Measurements from ENCODE around the gene RHBDL3.

RHBDL3 gene

DNA sequence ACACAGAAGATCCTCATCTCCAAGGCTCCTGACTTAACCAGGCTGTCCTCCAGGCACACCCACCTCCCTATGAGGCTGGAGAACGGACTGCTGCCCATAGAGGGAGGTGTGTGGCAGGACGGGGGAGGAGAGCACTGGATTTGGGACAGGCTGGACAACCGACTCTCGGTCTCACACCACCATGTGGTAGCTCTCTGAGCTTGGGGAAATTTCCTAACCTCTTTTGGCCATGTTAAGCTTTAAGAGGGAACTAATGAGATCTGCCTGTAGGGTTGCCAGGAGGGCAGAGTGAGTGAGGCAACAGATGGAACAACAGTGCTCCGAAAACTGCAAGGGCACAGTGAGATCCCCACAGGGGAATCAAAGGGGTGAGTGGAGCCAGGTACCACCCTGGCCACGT lies 32.7 kb downstream of the RHBDL3 start:
- no CpG with 5 or more reads among the region's 6 CpGs for WGBS (ENCODE audit: extremely low coverage, insufficient coverage, insufficient read length)
- H3K4me2 ChIP-seq (ENCODE audit: low read length): no peak overlapping the region
- H3K4me1 ChIP-seq (ENCODE audit: control insufficient read depth in 1 of 2, insufficient read depth in 2 of 2, low read length in 2 of 2): peaks cover 8% of the 10 kb centered on the region in 2 experiments
- peaks cover 2% of the 10 kb centered on the region for H3K79me2 ChIP-seq (ENCODE audit: control insufficient read depth, insufficient read depth, low read length, poor library complexity)
- H2BK12ac ChIP-seq (ENCODE audit: low read length): no peak overlapping the region
- no peak overlapping the region for H3K14ac ChIP-seq (ENCODE audit: low read length)
- H3K9me3 ChIP-seq (ENCODE audit: insufficient read depth, low read depth, low read length): no peaks in the 10 kb centered on the region
- H3K27me3 ChIP-seq (ENCODE audit: insufficient read depth, low read length): no peaks in the 10 kb centered on the region
- no peak overlapping the region for H2AFZ ChIP-seq (ENCODE audit: insufficient read depth, low read length, poor library complexity)
- no peak overlapping the region for H3K4ac ChIP-seq (ENCODE audit: low read depth, low read length)
- no peak overlapping the region for H2AK5ac ChIP-seq (ENCODE audit: low read length)
- H2BK120ac ChIP-seq (ENCODE audit: insufficient read depth, low read length, poor library complexity): no peak overlapping the region
- no peak overlapping the region for H4K91ac ChIP-seq (ENCODE audit: low read depth, low read length)
- no peak overlapping the region for H3K27ac ChIP-seq (ENCODE audit: low read depth, low read length)
- H4K12ac ChIP-seq (ENCODE audit: low read depth, low read length): no peak overlapping the region
- H3K18ac ChIP-seq (ENCODE audit: low read length): no peak overlapping the region
- H2BK5ac ChIP-seq (ENCODE audit: low read depth, low read length, poor library complexity): no peak overlapping the region
- DNase-seq: peak in 1 of 2 donors; percentile 8
- no peak overlapping the region for H3K23ac ChIP-seq (ENCODE audit: low read length)
- H4K8ac ChIP-seq (ENCODE audit: low read depth, low read length): no peak overlapping the region
- no peaks in the 10 kb centered on the region for H3K36me3 ChIP-seq (ENCODE audit: control insufficient read depth in 1 of 2, insufficient read depth in 2 of 2, low read length in 2 of 2)
- H3K4me3 ChIP-seq (ENCODE audit: low read depth, low read length): no peak overlapping the region
- H3K9ac ChIP-seq (ENCODE audit: low read length): no peak overlapping the region
- no peaks in the 10 kb centered on the region for H3K79me1 ChIP-seq (ENCODE audit: low read length)

DNA sequence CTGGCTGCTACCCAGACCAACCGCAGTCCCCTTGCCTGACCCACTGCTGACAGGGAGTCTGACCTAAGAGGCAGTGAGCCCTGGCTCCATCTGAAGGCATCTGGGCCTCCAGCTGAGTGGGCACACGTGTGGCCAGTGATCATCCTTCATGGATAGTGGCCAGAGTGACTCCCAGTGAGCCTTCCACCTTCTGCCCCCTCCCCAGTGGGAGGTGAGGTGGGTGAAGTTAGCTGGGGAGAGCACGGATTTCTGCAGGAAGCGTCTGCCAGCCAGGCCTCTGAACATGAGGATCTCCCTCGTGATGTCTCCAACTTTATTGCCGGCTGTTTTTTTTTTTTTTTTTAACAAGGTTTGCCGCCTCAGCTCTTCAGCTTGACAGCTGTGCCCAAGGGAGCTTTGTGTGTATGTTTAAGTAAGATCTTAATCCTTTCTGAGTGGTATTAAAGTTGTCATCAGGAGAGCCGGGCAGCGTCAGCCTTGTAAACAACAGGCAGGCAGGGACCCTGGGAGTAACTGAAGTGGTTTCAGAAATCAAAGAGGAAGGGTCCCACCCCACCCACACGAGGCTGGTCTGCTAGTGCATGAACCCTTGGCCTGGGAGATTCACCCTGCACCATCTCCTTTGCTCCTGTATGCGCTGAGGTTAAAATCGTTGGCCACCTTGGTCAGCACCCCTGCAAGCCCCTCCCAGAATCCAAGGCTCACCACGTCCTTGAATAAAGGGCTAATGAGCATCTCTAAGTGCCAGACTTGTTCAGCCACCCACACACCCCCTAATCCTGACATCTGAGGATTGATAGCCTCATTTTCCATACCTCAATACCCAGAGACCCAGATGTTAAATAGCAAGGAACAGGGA lies 33.3 kb downstream of the RHBDL3 start:
- H3K36me3 ChIP-seq (ENCODE audit: control insufficient read depth in 1 of 2, insufficient read depth in 2 of 2, low read length in 2 of 2): no peaks in the 10 kb centered on the region
- no peak overlapping the region for H2AK5ac ChIP-seq (ENCODE audit: low read length)
- no peak overlapping the region for H3K4me3 ChIP-seq (ENCODE audit: low read depth, low read length)
- no peak overlapping the region for H3K27ac ChIP-seq (ENCODE audit: low read depth, low read length)
- H3K14ac ChIP-seq (ENCODE audit: low read length): no peak overlapping the region
- H3K18ac ChIP-seq (ENCODE audit: low read length): no peak overlapping the region
- H3K23ac ChIP-seq (ENCODE audit: low read length): no peak overlapping the region
- H3K27me3 ChIP-seq (ENCODE audit: insufficient read depth, low read length): no peaks in the 10 kb centered on the region
- no peak overlapping the region for H3K9ac ChIP-seq (ENCODE audit: low read length)
- H3K4me2 ChIP-seq (ENCODE audit: low read length): no peak overlapping the region
- no peak for DNase-seq
- H4K8ac ChIP-seq (ENCODE audit: low read depth, low read length): no peak overlapping the region
- no peaks in the 10 kb centered on the region for H3K79me1 ChIP-seq (ENCODE audit: low read length)
- no peaks in the 10 kb centered on the region for H3K9me3 ChIP-seq (ENCODE audit: insufficient read depth, low read depth, low read length)
- no peak overlapping the region for H2BK120ac ChIP-seq (ENCODE audit: insufficient read depth, low read length, poor library complexity)
- H4K91ac ChIP-seq (ENCODE audit: low read depth, low read length): no peak overlapping the region
- H2BK5ac ChIP-seq (ENCODE audit: low read depth, low read length, poor library complexity): no peak overlapping the region
- H3K4me1 ChIP-seq (ENCODE audit: control insufficient read depth in 1 of 2, insufficient read depth in 2 of 2, low read length in 2 of 2): peaks cover 9 to 11% of the 10 kb centered on the region in 2 experiments
- no peak overlapping the region for H2AFZ ChIP-seq (ENCODE audit: insufficient read depth, low read length, poor library complexity)
- H2BK12ac ChIP-seq (ENCODE audit: low read length): no peak overlapping the region
- peaks cover 2% of the 10 kb centered on the region for H3K79me2 ChIP-seq (ENCODE audit: control insufficient read depth, insufficient read depth, low read length, poor library complexity)
- H3K4ac ChIP-seq (ENCODE audit: low read depth, low read length): no peak overlapping the region
- no peak overlapping the region for H4K12ac ChIP-seq (ENCODE audit: low read depth, low read length)
- WGBS (ENCODE audit: extremely low coverage, insufficient coverage, insufficient read length): no CpG with 5 or more reads among the region's 13 CpGs

DNA sequence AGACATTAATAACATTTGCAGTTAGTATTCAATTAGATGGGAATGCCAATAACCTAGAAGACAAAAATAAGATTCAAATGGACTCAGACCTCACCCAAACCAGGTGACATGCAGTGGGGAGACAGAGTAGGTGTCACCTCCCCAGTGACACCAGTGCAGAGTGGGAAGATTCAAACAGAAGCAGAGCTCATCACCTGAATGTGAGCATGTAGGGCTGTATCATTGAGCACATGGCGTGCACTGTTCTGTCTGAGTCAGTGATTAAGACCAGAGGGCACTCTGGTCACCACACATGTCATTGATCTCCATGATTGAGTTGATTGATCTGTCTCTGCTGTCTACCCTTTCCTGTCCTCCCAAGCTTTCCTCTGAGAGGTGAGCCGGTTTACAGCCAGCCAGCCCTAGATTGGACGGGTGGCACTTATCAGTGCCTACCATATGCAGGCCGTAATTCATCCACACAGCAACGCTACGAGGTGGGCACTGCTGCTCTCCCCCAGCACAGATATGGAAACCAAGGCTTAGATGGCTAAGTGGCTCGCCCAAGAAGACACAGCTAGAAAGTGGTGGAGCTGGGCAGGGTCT lies 34.0 kb downstream of the RHBDL3 start:
- Histone ChIP-seq H2BK12ac (ENCODE audit: low read length) (no peak overlapping the region), H4K8ac (ENCODE audit: low read depth, low read length) (no peak overlapping the region), H3K4me3 (ENCODE audit: low read depth, low read length) (no peak overlapping the region), H3K14ac (ENCODE audit: low read length) (no peak overlapping the region), H3K4me1 (ENCODE audit: control insufficient read depth in 1 of 2, insufficient read depth in 2 of 2, low read length in 2 of 2) (peaks cover 11 to 13% of the 10 kb centered on the region in 2 experiments), H3K4ac (ENCODE audit: low read depth, low read length) (no peak overlapping the region), H2AFZ (ENCODE audit: insufficient read depth, low read length, poor library complexity) (no peak overlapping the region), H3K9ac (ENCODE audit: low read length) (no peak overlapping the region), H3K4me2 (ENCODE audit: low read length) (no peak overlapping the region), H4K12ac (ENCODE audit: low read depth, low read length) (no peak overlapping the region), H4K91ac (ENCODE audit: low read depth, low read length) (no peak overlapping the region), H2AK5ac (ENCODE audit: low read length) (no peak overlapping the region), H3K27me3 (ENCODE audit: insufficient read depth, low read length) (no peaks in the 10 kb centered on the region), H3K79me2 (ENCODE audit: control insufficient read depth, insufficient read depth, low read length, poor library complexity) (peaks cover 2% of the 10 kb centered on the region), H3K9me3 (ENCODE audit: insufficient read depth, low read depth, low read length) (no peaks in the 10 kb centered on the region), H2BK120ac (ENCODE audit: insufficient read depth, low read length, poor library complexity) (no peak overlapping the region), H2BK5ac (ENCODE audit: low read depth, low read length, poor library complexity) (no peak overlapping the region), H3K18ac (ENCODE audit: low read length) (no peak overlapping the region), H3K27ac (ENCODE audit: low read depth, low read length) (no peak overlapping the region), H3K36me3 (ENCODE audit: control insufficient read depth in 1 of 2, insufficient read depth in 2 of 2, low read length in 2 of 2) (no peaks in the 10 kb centered on the region), H3K79me1 (ENCODE audit: low read length) (no peaks in the 10 kb centered on the region), H3K23ac (ENCODE audit: low read length) (no peak overlapping the region)
- no peak for DNase-seq
- no CpG with 5 or more reads among the region's 7 CpGs for WGBS (ENCODE audit: extremely low coverage, insufficient coverage, insufficient read length)

DNA sequence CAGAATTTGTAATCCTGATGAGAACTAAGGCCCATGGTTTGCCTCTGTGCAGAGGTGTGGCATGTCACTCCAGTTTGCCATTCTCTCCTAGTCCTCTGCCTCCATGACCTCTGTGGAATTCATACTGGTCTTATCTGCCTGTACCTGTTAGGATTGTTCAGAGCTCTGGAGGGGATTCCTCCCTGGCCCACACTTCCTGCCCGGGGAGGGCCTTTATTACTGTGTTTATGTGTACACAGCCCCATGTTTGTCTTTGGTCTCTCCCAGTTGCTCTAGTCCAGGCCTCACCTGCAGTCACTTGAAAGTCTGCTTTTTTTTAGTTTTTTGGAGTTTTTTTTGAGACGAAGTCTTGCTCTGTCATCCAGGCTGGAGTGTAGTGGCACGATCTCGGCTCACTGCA lies 36.4 kb downstream of the RHBDL3 start:
- no peak overlapping the region for H3K4me2 ChIP-seq (ENCODE audit: low read length)
- H2BK120ac ChIP-seq (ENCODE audit: insufficient read depth, low read length, poor library complexity): no peak overlapping the region
- H4K8ac ChIP-seq (ENCODE audit: low read depth, low read length): no peak overlapping the region
- no peak overlapping the region for H2BK5ac ChIP-seq (ENCODE audit: low read depth, low read length, poor library complexity)
- H2AFZ ChIP-seq (ENCODE audit: insufficient read depth, low read length, poor library complexity): no peak overlapping the region
- no peak overlapping the region for H3K18ac ChIP-seq (ENCODE audit: low read length)
- no peak overlapping the region for H4K12ac ChIP-seq (ENCODE audit: low read depth, low read length)
- H3K4me3 ChIP-seq (ENCODE audit: low read depth, low read length): no peak overlapping the region
- peak; percentile 13 to 17 for DNase-seq
- H3K9me3 ChIP-seq (ENCODE audit: insufficient read depth, low read depth, low read length): no peaks in the 10 kb centered on the region
- H3K27ac ChIP-seq (ENCODE audit: low read depth, low read length): no peak overlapping the region
- WGBS (ENCODE audit: extremely low coverage, insufficient coverage, insufficient read length): no CpG with 5 or more reads among the region's 4 CpGs
- no peak overlapping the region for H4K91ac ChIP-seq (ENCODE audit: low read depth, low read length)
- H3K9ac ChIP-seq (ENCODE audit: low read length): no peak overlapping the region
- no peak overlapping the region for H3K14ac ChIP-seq (ENCODE audit: low read length)
- H2BK12ac ChIP-seq (ENCODE audit: low read length): no peak overlapping the region
- no peak overlapping the region for H3K23ac ChIP-seq (ENCODE audit: low read length)
- H3K36me3 ChIP-seq (ENCODE audit: control insufficient read depth in 1 of 2, insufficient read depth in 2 of 2, low read length in 2 of 2): no peaks in the 10 kb centered on the region
- no peak overlapping the region for H2AK5ac ChIP-seq (ENCODE audit: low read length)
- no peak overlapping the region for H3K4ac ChIP-seq (ENCODE audit: low read depth, low read length)
- H3K27me3 ChIP-seq (ENCODE audit: insufficient read depth, low read length): no peaks in the 10 kb centered on the region
- H3K4me1 ChIP-seq (ENCODE audit: control insufficient read depth in 1 of 2, insufficient read depth in 2 of 2, low read length in 2 of 2): peaks cover 11% of the 10 kb centered on the region in 2 experiments
- H3K79me2 ChIP-seq (ENCODE audit: control insufficient read depth, insufficient read depth, low read length, poor library complexity): peaks cover 2% of the 10 kb centered on the region
- H3K79me1 ChIP-seq (ENCODE audit: low read length): no peaks in the 10 kb centered on the region

Measured in trophoblast cell (in vitro differentiated cells and primary cell).